SK-N-SH (cell line): ENCODE measurements around the gene INAVA. TPM values are rescaled to one million over a fixed set of nuclear protein-coding genes. Genes with fewer than 3 reads are reported as not detected.
"Not testable (repeated sequence)": the region's sequence is repeated elsewhere in the genome, so short reads cannot be mapped to it uniquely, and the experiment has no call there.

Source experiments
- CTCF ChIA-PET: fragments of 300-600, 350-600 bp; formaldehyde crosslinking; extraction: SDS; loops from one replicate; lab custom pipeline; 2021; lab: Yijun Ruan, JAX
- POLR2A ChIA-PET: fragments of 350-600 bp; sonication (Branson Sonifier 250); formaldehyde crosslinking; extraction: SDS; loops from one replicate; lab custom pipeline; 2020; ENCODE audit warnings: antibody characterized with exemption, inconsistent platforms; lab: Yijun Ruan, JAX
- DNase-seq: peaks from one replicate; pipeline ENCODE4 v3.0.0; 2012
- H2AFZ ChIP-seq: fragments of 200-600 bp; sonication (generic); 2 replicates; pipeline ENCODE4 v1.8.1; 2016; ENCODE audit warnings: antibody characterized with exemption, mild to moderate bottlenecking, low read depth
- H3F3A ChIP-seq: fragments of 200-600 bp; sonication (generic); replicated peaks from 2 replicates; pipeline ENCODE3; 2016; ENCODE audit warnings: antibody characterized with exemption, mild to moderate bottlenecking; ENCODE audit not compliant: insufficient read depth
- H3K27ac ChIP-seq, 2 experiments: fragments of 200-500 bp in 1 of 2; fragments of 200-600 bp in 1 of 2; sonication (Bioruptor generic) in 1 of 2; sonication (generic), shearing (Covaris generic) in 1 of 2; 2 replicates each; pipeline versions ENCODE4 v1.5.1 to v1.6.1; 2014 to 2016; ENCODE audit warnings: low read depth in 2 of 2, inconsistent platforms in 1 of 2, low read length in 1 of 2, mild to moderate bottlenecking in 1 of 2, mixed read lengths in 1 of 2
- H3K27me3 ChIP-seq: fragments of 200-600 bp; sonication (generic), shearing (Covaris generic); 2 replicates; pipeline ENCODE4 v1.6.1; 2016; ENCODE audit warnings: mixed run types; ENCODE audit not compliant: insufficient read depth
- H3K36me3 ChIP-seq, 2 experiments: fragments of 200-500 bp in 1 of 2; fragments of 200-600 bp in 1 of 2; sonication (Bioruptor generic) in 1 of 2; sonication (generic) in 1 of 2; replicated peaks in 1 of 2; 2 replicates each; pipeline versions ENCODE3 to v1.5.1; 2014 to 2016; ENCODE audit warnings: low read length in 1 of 2, mild to moderate bottlenecking in 1 of 2; ENCODE audit not compliant: insufficient read depth in 2 of 2, control insufficient read depth in 1 of 2
- H3K4me1 ChIP-seq, 2 experiments: fragments of 200-500 bp in 1 of 2; fragments of 200-600 bp in 1 of 2; sonication (Bioruptor generic) in 1 of 2; sonication (generic), shearing (Covaris generic) in 1 of 2; 2 replicates each; pipeline versions ENCODE4 v1.5.1 to v1.6.1; 2014 to 2016; ENCODE audit warnings: low read depth in 1 of 2, low read length in 1 of 2, mixed run types in 1 of 2; ENCODE audit not compliant: insufficient read depth in 2 of 2, control insufficient read depth in 1 of 2
- H3K4me2 ChIP-seq: fragments of 200-600 bp; sonication (generic), shearing (Covaris generic); 2 replicates; pipeline ENCODE4 v1.6.1; 2017; ENCODE audit warnings: mixed run types
- H3K4me3 ChIP-seq, 2 experiments: fragments of 200-500 bp in 1 of 2; fragments of 200-600 bp in 1 of 2; sonication (Bioruptor generic) in 1 of 2; sonication (generic), shearing (Covaris generic) in 1 of 2; 2 replicates each; pipeline versions ENCODE4 v1.5.1 to v1.8.1; 2014 to 2016; ENCODE audit warnings: low read depth in 2 of 2, inconsistent platforms in 1 of 2, low read length in 1 of 2, mild to moderate bottlenecking in 1 of 2, mixed read lengths in 1 of 2, moderate library complexity in 1 of 2
- H3K79me2 ChIP-seq: fragments of 200-600 bp; sonication (generic); 2 replicates; pipeline ENCODE4 v1.8.1; 2017; ENCODE audit warnings: mild to moderate bottlenecking; ENCODE audit not compliant: insufficient read depth
- H3K9ac ChIP-seq: fragments of 200-600 bp; sonication (generic); 2 replicates; pipeline ENCODE4 v1.6.1; 2017; ENCODE audit warnings: mixed run types
- H3K9me2 ChIP-seq: fragments of 200-600 bp; sonication (generic); 2 replicates; pipeline ENCODE4 v1.6.1; 2017; ENCODE audit warnings: mixed run types
- H3K9me3 ChIP-seq: fragments of 200-600 bp; sonication (generic); 2 replicates; pipeline ENCODE4 v1.6.1; 2017; ENCODE audit warnings: mixed run types, mild to moderate bottlenecking, moderate library complexity
- H4K20me1 ChIP-seq: fragments of 200-600 bp; sonication (generic); 2 replicates; pipeline ENCODE4 v1.6.1; 2017; ENCODE audit warnings: mild to moderate bottlenecking, mixed run types; ENCODE audit not compliant: insufficient read depth
- IRF3 ChIP-seq: fragments of 150-350 bp; IDR thresholded peaks from 2 replicates; pipeline ENCODE4 v1.6.1; 2016; ENCODE audit warnings: mild to moderate bottlenecking, low read depth, low read length
- JUND ChIP-seq: IDR thresholded peaks from 2 replicates; pipeline ENCODE4 v1.4.0; 2012
- MXI1 ChIP-seq: IDR thresholded peaks from 2 replicates; pipeline ENCODE4 v1.6.1; 2012; ENCODE audit warnings: mild to moderate bottlenecking, low read depth, low read length, improper control_type of control experiment
- NFIC ChIP-seq: IDR thresholded peaks from 2 replicates; pipeline ENCODE4 v1.4.0; 2012; ENCODE audit warnings: borderline replicate concordance
- POLR2AphosphoS5 ChIP-seq: IDR thresholded peaks from 2 replicates; pipeline ENCODE4 v1.6.1; 2012; ENCODE audit warnings: low read depth, low read length
- RAD21 ChIP-seq: IDR thresholded peaks from 2 replicates; pipeline ENCODE4 v1.6.1; 2012; ENCODE audit warnings: mild to moderate bottlenecking, low read length
- SMC3 ChIP-seq: IDR thresholded peaks from 2 replicates; pipeline ENCODE4 v1.6.1; 2012; ENCODE audit warnings: low read depth, low read length, improper control_type of control experiment
- TAF1 ChIP-seq: IDR thresholded peaks from 2 replicates; pipeline ENCODE4 v1.6.1; 2012; ENCODE audit warnings: low read depth, mild to moderate bottlenecking, low read length, moderate library complexity, borderline replicate concordance
- TCF12 ChIP-seq: IDR thresholded peaks from 2 replicates; pipeline ENCODE4 v1.4.0; 2012
- TEAD4 ChIP-seq: IDR thresholded peaks from 2 replicates; pipeline ENCODE4 v1.4.0; 2012; ENCODE audit warnings: mild to moderate bottlenecking, borderline replicate concordance; ENCODE audit not compliant: insufficient read depth
- USF2 ChIP-seq: fragments of 150-350 bp; IDR thresholded peaks from 2 replicates; pipeline ENCODE4 v1.6.1; 2017; ENCODE audit warnings: antibody characterized with exemption, low read length, low read depth, borderline replicate concordance
- WGBS: methylation state at CpG from one replicate; pipeline ENCODE4 v1.1.6; 2017; ENCODE audit warnings: low lambda C conversion rate; 5-methylcytosine and 5-hydroxymethylcytosine counted together
- polyA plus RNA-seq, 3 experiments: library from polyadenylated mRNA; depleted of rRNA; stranded (reverse); fragments of >200 nt; gene quantifications; 2 replicates each; pipeline ENCODE4 v1.2.3, GENCODE V29; 2012
- TF ChIP-seq, protein P1 (sequence below): IDR thresholded peaks from 2 replicates; pipeline ENCODE4 v1.4.0; 2012; ENCODE audit warnings: low read depth
- TF ChIP-seq, protein P2 (sequence below): IDR thresholded peaks from 2 replicates; pipeline ENCODE4 v1.4.0; 2012; ENCODE audit warnings: low read depth, borderline replicate concordance

INAVA gene
- polyA plus RNA-seq, 1 of the 3 experiments (the other 2 are of a cell fraction), result 0.12 TPM

- CTCF ChIA-PET, result not testable (repeated sequence)
Observed at GRCh38 chr1:200930285-200930684, 35.6 kb downstream of the INAVA start.

DNA sequence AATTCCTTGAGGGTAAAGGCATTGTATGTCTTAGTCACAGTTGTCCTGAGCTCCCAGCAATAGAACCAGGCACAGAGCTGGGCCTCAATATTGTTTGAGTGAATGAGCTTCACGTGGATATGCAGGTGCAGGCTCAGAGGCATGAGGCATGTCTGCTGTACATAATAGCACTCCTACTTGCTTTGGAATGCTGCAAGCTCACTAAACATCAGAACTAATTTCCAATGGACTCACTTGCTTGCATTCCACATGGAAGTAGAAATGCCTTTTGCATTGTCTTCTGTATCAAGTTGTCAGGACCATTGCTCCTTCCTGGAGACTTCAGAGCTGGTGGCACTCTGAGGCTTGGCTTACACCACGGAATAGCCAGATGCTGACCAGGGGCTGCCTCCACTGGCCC, 37.1 kb downstream of the INAVA start:
- 19% methylated on average over 2 of the region's 2 CpGs for WGBS
- no peaks in the 10 kb centered on the region for H3K79me2 ChIP-seq
- peaks cover 31% of the 10 kb centered on the region; the same call in 1 of the 2 replicates for H3K27me3 ChIP-seq
- no peaks in the 10 kb centered on the region for H3K9me2 ChIP-seq
- H3K4me3 ChIP-seq, result no peak overlapping the region
- H2AFZ ChIP-seq, result no peak overlapping the region
- no peak for DNase-seq
- ChIA-PET CTCF (no interaction called here), POLR2A (no interaction called here)
- H3K9me3 ChIP-seq, result no peaks in the 10 kb centered on the region
- H3K4me2 ChIP-seq, result no peak overlapping the region
- H4K20me1 ChIP-seq, result no peaks in the 10 kb centered on the region
- no peaks in the 10 kb centered on the region for H3K36me3 ChIP-seq
- no peaks in the 10 kb centered on the region for H3F3A ChIP-seq
- no peaks in the 10 kb centered on the region for H3K4me1 ChIP-seq
- no peak overlapping the region for H3K27ac ChIP-seq
- no peak overlapping the region for H3K9ac ChIP-seq
- TF ChIP-seq RAD21 (no peak), TCF12 (no peak), USF2 (no peak), MXI1 (no peak), TEAD4 (no peak), JUND (no peak), POLR2AphosphoS5 (no peak), NFIC (no peak), SMC3 (no peak), TAF1 (no peak), IRF3 (no peak)
- TF ChIP-seq, protein P1, sequence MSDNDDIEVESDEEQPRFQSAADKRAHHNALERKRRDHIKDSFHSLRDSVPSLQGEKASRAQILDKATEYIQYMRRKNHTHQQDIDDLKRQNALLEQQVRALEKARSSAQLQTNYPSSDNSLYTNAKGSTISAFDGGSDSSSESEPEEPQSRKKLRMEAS, result no peak
- TF ChIP-seq, protein P2, sequence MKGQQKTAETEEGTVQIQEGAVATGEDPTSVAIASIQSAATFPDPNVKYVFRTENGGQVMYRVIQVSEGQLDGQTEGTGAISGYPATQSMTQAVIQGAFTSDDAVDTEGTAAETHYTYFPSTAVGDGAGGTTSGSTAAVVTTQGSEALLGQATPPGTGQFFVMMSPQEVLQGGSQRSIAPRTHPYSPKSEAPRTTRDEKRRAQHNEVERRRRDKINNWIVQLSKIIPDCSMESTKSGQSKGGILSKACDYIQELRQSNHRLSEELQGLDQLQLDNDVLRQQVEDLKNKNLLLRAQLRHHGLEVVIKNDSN, result no peak

More at GRCh38 chr1:200930285-200930684, 35.6 kb downstream of the INAVA start:
- 73% methylated on average over 8 of the region's 8 CpGs for WGBS
- H3K36me3 ChIP-seq, H3K79me2 ChIP-seq, H3F3A ChIP-seq, H3K4me2 ChIP-seq, H3K4me1 ChIP-seq, H3K4me3 ChIP-seq, H3K9me2 ChIP-seq, H4K20me1 ChIP-seq, H3K27ac ChIP-seq, DNase-seq, H3K9ac ChIP-seq, POLR2A ChIA-PET, H3K9me3 ChIP-seq, H2AFZ ChIP-seq: not testable (repeated sequence)
- peaks cover 23% of the 10 kb centered on the region; the same call in 1 of the 2 replicates for H3K27me3 ChIP-seq
